Measurements from ENCODE around the gene HAVCR1.
A peak's percentile ranks its signal among the peaks of the same experiment; 100 is the strongest.

HAVCR1 gene

DNA sequence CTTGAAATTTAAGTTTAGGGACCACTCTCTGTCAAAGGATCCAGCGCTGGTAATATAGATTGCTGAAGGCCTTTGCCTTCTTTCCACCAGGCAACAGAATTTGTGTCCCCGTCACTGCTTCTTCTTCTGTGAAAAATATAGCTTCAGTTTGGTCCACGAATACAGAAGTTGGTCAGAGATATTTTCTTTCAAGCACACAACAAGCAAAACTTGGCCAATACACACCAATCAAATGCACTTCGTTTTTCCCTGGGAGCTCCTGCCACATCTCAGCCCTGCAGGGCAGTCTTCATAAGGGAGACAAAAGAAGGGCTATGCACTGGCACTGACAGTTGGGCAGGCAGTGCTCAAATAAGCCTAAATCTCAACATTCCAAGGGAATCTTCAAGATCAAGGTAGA lies 27.0 kb upstream of the HAVCR1 start:
- no peak overlapping the region for H3K4me3 ChIP-seq (ENCODE audit: low read depth, low read length)
- TF ChIP-seq, protein P1, sequence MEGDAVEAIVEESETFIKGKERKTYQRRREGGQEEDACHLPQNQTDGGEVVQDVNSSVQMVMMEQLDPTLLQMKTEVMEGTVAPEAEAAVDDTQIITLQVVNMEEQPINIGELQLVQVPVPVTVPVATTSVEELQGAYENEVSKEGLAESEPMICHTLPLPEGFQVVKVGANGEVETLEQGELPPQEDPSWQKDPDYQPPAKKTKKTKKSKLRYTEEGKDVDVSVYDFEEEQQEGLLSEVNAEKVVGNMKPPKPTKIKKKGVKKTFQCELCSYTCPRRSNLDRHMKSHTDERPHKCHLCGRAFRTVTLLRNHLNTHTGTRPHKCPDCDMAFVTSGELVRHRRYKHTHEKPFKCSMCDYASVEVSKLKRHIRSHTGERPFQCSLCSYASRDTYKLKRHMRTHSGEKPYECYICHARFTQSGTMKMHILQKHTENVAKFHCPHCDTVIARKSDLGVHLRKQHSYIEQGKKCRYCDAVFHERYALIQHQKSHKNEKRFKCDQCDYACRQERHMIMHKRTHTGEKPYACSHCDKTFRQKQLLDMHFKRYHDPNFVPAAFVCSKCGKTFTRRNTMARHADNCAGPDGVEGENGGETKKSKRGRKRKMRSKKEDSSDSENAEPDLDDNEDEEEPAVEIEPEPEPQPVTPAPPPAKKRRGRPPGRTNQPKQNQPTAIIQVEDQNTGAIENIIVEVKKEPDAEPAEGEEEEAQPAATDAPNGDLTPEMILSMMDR (IDR thresholded peaks at IDR 0.05; ENCODE audit: low read depth, low read length, missing control alignments), result no peak
- DNase-seq (ENCODE audit: low read depth), result no peak

- no peak overlapping the region for H3K4me3 ChIP-seq (ENCODE audit: low read depth, low read length)
- DNase-seq (ENCODE audit: low read depth), result no peak
- TF ChIP-seq, protein P1 (IDR thresholded peaks at IDR 0.05; ENCODE audit: low read depth, low read length, missing control alignments), result no peak
Observed at GRCh38 chr5:157080286-157080685, 21.4 kb upstream of the HAVCR1 start.

- DNase-seq (ENCODE audit: low read depth), result no peak
Observed at GRCh38 chr5:157076558-157076957, 17.6 kb upstream of the HAVCR1 start.

GRCh38 chr5:157072508-157072907 lies 13.6 kb upstream of the HAVCR1 start:
- TF ChIP-seq, protein P1 (IDR thresholded peaks at IDR 0.05; ENCODE audit: low read depth, low read length, missing control alignments), result no peak
- H3K4me3 ChIP-seq (ENCODE audit: low read depth, low read length), result no peak overlapping the region
- no peak for DNase-seq (ENCODE audit: low read depth)

More at GRCh38 chr5:157076558-157076957, 17.6 kb upstream of the HAVCR1 start:
- TF ChIP-seq, protein P1 (IDR thresholded peaks at IDR 0.05; ENCODE audit: low read depth, low read length, missing control alignments), result no peak
- H3K4me3 ChIP-seq (ENCODE audit: low read depth, low read length), result no peak overlapping the region

GRCh38 chr5:157069949-157070348 lies 11.0 kb upstream of the HAVCR1 start:
- TF ChIP-seq, protein P1 (IDR thresholded peaks at IDR 0.05; ENCODE audit: low read depth, low read length, missing control alignments), result peak; percentile 17
- no peak overlapping the region for H3K4me3 ChIP-seq (ENCODE audit: low read depth, low read length)
- no peak for DNase-seq (ENCODE audit: low read depth)

- no peak overlapping the region for H3K4me3 ChIP-seq (ENCODE audit: low read depth, low read length)
- TF ChIP-seq, protein P1 (IDR thresholded peaks at IDR 0.05; ENCODE audit: low read depth, low read length, missing control alignments), result no peak
- DNase-seq (ENCODE audit: low read depth), result no peak
Observed at GRCh38 chr5:157068785-157069184, 9.9 kb upstream of the HAVCR1 start.

DNA sequence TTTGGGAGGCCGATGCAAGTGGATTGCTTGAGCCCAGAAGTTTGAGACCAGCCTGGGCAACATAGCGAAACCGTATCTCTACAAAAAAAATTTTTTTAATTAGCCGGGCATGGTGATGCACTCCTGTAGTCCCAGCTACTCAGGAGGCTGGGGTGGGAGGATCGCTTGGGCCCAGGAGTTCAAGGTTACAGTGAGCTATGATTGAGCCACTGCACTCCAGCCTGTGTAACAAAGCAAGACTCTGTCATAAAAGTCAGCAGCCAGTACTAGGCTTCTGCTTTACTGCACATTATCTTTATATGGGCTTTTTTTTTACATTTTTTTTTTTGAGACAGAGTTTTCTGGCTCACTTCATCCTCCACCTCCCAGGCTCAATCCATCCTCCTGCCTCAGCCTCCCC lies 9.4 kb upstream of the HAVCR1 start:
- H3K4me3 ChIP-seq (ENCODE audit: low read depth, low read length), result no peak overlapping the region
- TF ChIP-seq, protein P1 (IDR thresholded peaks at IDR 0.05; ENCODE audit: low read depth, low read length, missing control alignments), result no peak
- no peak for DNase-seq (ENCODE audit: low read depth)
